ENCODE results near the gene GPRASP2.

Gene GPRASP2

GRCh38 chrX:102723456-102723855, 11.2 kb downstream of the GPRASP2 start:
- Histone ChIP-seq H3K9me2 (replicated peaks; ENCODE audit: control insufficient read depth, low read length) (no peaks in the 10 kb centered on the region), H3K4me2 (ENCODE audit: low read length) (no peak overlapping the region), H3K27ac (ENCODE audit: low read depth, low read length) (no peak overlapping the region), H3K4me3 (ENCODE audit: low read length) (no peak overlapping the region), H3K27me3 (ENCODE audit: control insufficient read depth, low read length) (no peaks in the 10 kb centered on the region), H3K4me1 (ENCODE audit: control insufficient read depth, low read length) (no peaks in the 10 kb centered on the region), H4K20me1 (ENCODE audit: control insufficient read depth, insufficient read depth, low read depth, low read length) (no peaks in the 10 kb centered on the region), H3K36me3 (ENCODE audit: control insufficient read depth, low read length) (no peaks in the 10 kb centered on the region), H3F3A (ENCODE audit: control insufficient read depth, insufficient read depth) (no peaks in the 10 kb centered on the region), H3K79me2 (ENCODE audit: control insufficient read depth, low read length) (no peaks in the 10 kb centered on the region), H3K9me3 (ENCODE audit: control insufficient read depth, insufficient read depth, low read length) (no peaks in the 10 kb centered on the region)
- TF ChIP-seq CTCF (IDR thresholded peaks at IDR 0.05; ENCODE audit: low read depth, low read length, poor library complexity, severe bottlenecking) (no peak), EZH2phosphoT487 (IDR thresholded peaks at IDR 0.05; ENCODE audit: borderline replicate concordance, low read length) (no peak)

- H3K4me2 ChIP-seq (ENCODE audit: low read length), result no peak overlapping the region
- H3F3A ChIP-seq (ENCODE audit: control insufficient read depth, insufficient read depth), result no peaks in the 10 kb centered on the region
- H3K4me3 ChIP-seq (ENCODE audit: low read length), result no peak overlapping the region
- no peaks in the 10 kb centered on the region for H3K36me3 ChIP-seq (ENCODE audit: control insufficient read depth, low read length)
- H3K9me3 ChIP-seq (ENCODE audit: control insufficient read depth, insufficient read depth, low read length), result no peaks in the 10 kb centered on the region
- H3K27ac ChIP-seq (ENCODE audit: low read depth, low read length), result no peak overlapping the region
- no peaks in the 10 kb centered on the region for H3K79me2 ChIP-seq (ENCODE audit: control insufficient read depth, low read length)
- TF ChIP-seq EZH2phosphoT487 (IDR thresholded peaks at IDR 0.05; ENCODE audit: borderline replicate concordance, low read length) (no peak), CTCF (IDR thresholded peaks at IDR 0.05; ENCODE audit: low read depth, low read length, poor library complexity, severe bottlenecking) (no peak)
- H3K4me1 ChIP-seq (ENCODE audit: control insufficient read depth, low read length), result no peaks in the 10 kb centered on the region
- H4K20me1 ChIP-seq (ENCODE audit: control insufficient read depth, insufficient read depth, low read depth, low read length), result no peaks in the 10 kb centered on the region
- no peaks in the 10 kb centered on the region for H3K27me3 ChIP-seq (ENCODE audit: control insufficient read depth, low read length)
- H3K9me2 ChIP-seq (replicated peaks; ENCODE audit: control insufficient read depth, low read length), result no peaks in the 10 kb centered on the region
Measured at GRCh38 chrX:102727761-102728160, 15.5 kb downstream of the GPRASP2 start.

- Histone ChIP-seq H3K9me3 (ENCODE audit: control insufficient read depth, insufficient read depth, low read length) (no peaks in the 10 kb centered on the region), H3K27ac (ENCODE audit: low read depth, low read length) (no peak overlapping the region), H3K36me3 (ENCODE audit: control insufficient read depth, low read length) (no peaks in the 10 kb centered on the region), H3F3A (ENCODE audit: control insufficient read depth, insufficient read depth) (no peaks in the 10 kb centered on the region), H3K4me1 (ENCODE audit: control insufficient read depth, low read length) (no peaks in the 10 kb centered on the region), H3K4me3 (ENCODE audit: low read length) (no peak overlapping the region), H3K79me2 (ENCODE audit: control insufficient read depth, low read length) (no peaks in the 10 kb centered on the region), H3K9me2 (replicated peaks; ENCODE audit: control insufficient read depth, low read length) (no peaks in the 10 kb centered on the region), H4K20me1 (ENCODE audit: control insufficient read depth, insufficient read depth, low read depth, low read length) (no peaks in the 10 kb centered on the region), H3K27me3 (ENCODE audit: control insufficient read depth, low read length) (no peaks in the 10 kb centered on the region), H3K4me2 (ENCODE audit: low read length) (no peak overlapping the region)
- no peak for TF ChIP-seq EZH2phosphoT487 (IDR thresholded peaks at IDR 0.05; ENCODE audit: borderline replicate concordance, low read length)
- TF ChIP-seq CTCF (IDR thresholded peaks at IDR 0.05; ENCODE audit: low read depth, low read length, poor library complexity, severe bottlenecking), result no peak
Measured at GRCh38 chrX:102728646-102729045, 16.4 kb downstream of the GPRASP2 start.

GRCh38 chrX:102739657-102740056, 27.4 kb downstream of the GPRASP2 start:
- H3K4me3 ChIP-seq (ENCODE audit: low read length), result no peak overlapping the region
- TF ChIP-seq CTCF (IDR thresholded peaks at IDR 0.05; ENCODE audit: low read depth, low read length, poor library complexity, severe bottlenecking) (no peak), EZH2phosphoT487 (IDR thresholded peaks at IDR 0.05; ENCODE audit: borderline replicate concordance, low read length) (no peak)
- no peaks in the 10 kb centered on the region for H3K9me2 ChIP-seq (replicated peaks; ENCODE audit: control insufficient read depth, low read length)
- H3K9me3 ChIP-seq (ENCODE audit: control insufficient read depth, insufficient read depth, low read length), result no peaks in the 10 kb centered on the region
- H3K27ac ChIP-seq (ENCODE audit: low read depth, low read length), result no peak overlapping the region
- no peaks in the 10 kb centered on the region for H3K27me3 ChIP-seq (ENCODE audit: control insufficient read depth, low read length)
- no peaks in the 10 kb centered on the region for H3K79me2 ChIP-seq (ENCODE audit: control insufficient read depth, low read length)
- no peak overlapping the region for H3K4me2 ChIP-seq (ENCODE audit: low read length)
- no peaks in the 10 kb centered on the region for H3K4me1 ChIP-seq (ENCODE audit: control insufficient read depth, low read length)
- H3F3A ChIP-seq (ENCODE audit: control insufficient read depth, insufficient read depth), result no peaks in the 10 kb centered on the region
- H3K36me3 ChIP-seq (ENCODE audit: control insufficient read depth, low read length), result no peaks in the 10 kb centered on the region
- no peaks in the 10 kb centered on the region for H4K20me1 ChIP-seq (ENCODE audit: control insufficient read depth, insufficient read depth, low read depth, low read length)
